Measurements from ENCODE around the gene NUP214. TPM values are rescaled to one million over a fixed set of nuclear protein-coding genes. Genes with fewer than 3 reads are reported as not detected.

Gene NUP214
- total RNA-seq, 2 experiments from 2014 or later, result 19.7 to 69.6 TPM

DNA sequence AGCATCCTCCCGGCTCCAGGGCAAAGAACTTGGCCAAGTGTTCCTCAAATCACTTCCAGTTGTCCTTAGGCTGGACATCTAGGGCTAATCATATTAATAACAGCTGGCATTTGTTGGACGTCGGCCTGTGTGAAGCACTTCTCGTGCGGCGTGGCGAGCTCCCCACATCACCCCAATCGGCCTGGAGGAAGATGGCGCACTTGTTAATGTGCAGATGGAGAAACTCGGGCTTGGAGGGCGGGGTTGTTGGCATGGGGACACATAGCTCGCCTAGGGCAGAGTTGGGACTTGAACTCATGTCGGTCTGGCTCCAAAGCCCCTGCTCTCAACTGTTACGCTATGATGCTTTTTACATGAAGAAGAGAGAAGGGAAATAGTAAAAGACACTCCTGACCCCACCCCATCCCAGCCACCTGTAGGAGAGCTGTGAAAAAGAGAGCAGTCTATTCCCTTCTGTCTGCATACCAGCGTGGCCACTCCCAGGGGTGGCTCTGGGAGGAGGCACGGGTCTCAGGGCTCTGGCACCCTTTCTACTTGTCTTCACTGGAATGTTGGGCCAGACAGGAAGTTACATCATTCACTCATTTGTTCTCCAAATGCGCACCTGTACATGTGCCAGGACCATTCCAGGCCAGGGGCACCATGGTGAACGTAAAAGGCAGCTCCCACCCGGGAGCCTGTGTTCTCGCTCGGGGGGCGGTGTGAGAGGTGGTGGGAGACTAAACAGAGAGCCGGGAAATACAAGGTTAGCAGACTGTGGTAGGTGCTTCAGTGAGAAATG is 12.8 kb upstream of the NUP214 start:
- DNase-seq (ENCODE audit: low spot score), result no peak
- no peak overlapping the region for H3K4me3 ChIP-seq (ENCODE audit: low read depth, low read length, poor library complexity, severe bottlenecking)
- H4K20me1 ChIP-seq (ENCODE audit: insufficient read depth, low read length), result no peaks in the 10 kb centered on the region
- TF ChIP-seq EZH2phosphoT487 (IDR thresholded peaks at IDR 0.05; ENCODE audit: borderline replicate concordance, low read depth, low read length), result no peak
- TF ChIP-seq, protein P1, sequence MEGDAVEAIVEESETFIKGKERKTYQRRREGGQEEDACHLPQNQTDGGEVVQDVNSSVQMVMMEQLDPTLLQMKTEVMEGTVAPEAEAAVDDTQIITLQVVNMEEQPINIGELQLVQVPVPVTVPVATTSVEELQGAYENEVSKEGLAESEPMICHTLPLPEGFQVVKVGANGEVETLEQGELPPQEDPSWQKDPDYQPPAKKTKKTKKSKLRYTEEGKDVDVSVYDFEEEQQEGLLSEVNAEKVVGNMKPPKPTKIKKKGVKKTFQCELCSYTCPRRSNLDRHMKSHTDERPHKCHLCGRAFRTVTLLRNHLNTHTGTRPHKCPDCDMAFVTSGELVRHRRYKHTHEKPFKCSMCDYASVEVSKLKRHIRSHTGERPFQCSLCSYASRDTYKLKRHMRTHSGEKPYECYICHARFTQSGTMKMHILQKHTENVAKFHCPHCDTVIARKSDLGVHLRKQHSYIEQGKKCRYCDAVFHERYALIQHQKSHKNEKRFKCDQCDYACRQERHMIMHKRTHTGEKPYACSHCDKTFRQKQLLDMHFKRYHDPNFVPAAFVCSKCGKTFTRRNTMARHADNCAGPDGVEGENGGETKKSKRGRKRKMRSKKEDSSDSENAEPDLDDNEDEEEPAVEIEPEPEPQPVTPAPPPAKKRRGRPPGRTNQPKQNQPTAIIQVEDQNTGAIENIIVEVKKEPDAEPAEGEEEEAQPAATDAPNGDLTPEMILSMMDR (conservative IDR thresholded peaks at IDR 0.05; ENCODE audit: low read length), result no peak
- no peaks in the 10 kb centered on the region for H3K9me2 ChIP-seq (ENCODE audit: insufficient read depth, low read length)
- POLR2A ChIA-PET, result interaction anchor here (1.1 kb wide), 1 partner anchor 18 kb away, joined by 3 read pairs; no protein-coding TSS in a partner anchor
- no peak overlapping the region for H2AFZ ChIP-seq (ENCODE audit: low read length)
- H3K79me2 ChIP-seq (ENCODE audit: insufficient read depth, low read depth, low read length), result no peaks in the 10 kb centered on the region
- CTCF ChIA-PET (ENCODE audit: unreplicated experiment), result no interaction called here
- no peaks in the 10 kb centered on the region for H3K9me3 ChIP-seq (ENCODE audit: low read length)
- intact Hi-C loops (cut with micrococcal nuclease; ENCODE audit: unreplicated experiment), result no loop called here
- no peak overlapping the region for H3K4me2 ChIP-seq (ENCODE audit: low read length)
- no peaks in the 10 kb centered on the region for H3K36me3 ChIP-seq (ENCODE audit: insufficient read depth, low read length)
- BruUV-seq (replicated peaks), result no TSS peak
- no peaks in the 10 kb centered on the region for H3K4me1 ChIP-seq (ENCODE audit: insufficient read depth, low read length, poor library complexity, severe bottlenecking)
- no peak overlapping the region for H3K27ac ChIP-seq (ENCODE audit: low read depth, low read length, poor library complexity, severe bottlenecking)

DNA sequence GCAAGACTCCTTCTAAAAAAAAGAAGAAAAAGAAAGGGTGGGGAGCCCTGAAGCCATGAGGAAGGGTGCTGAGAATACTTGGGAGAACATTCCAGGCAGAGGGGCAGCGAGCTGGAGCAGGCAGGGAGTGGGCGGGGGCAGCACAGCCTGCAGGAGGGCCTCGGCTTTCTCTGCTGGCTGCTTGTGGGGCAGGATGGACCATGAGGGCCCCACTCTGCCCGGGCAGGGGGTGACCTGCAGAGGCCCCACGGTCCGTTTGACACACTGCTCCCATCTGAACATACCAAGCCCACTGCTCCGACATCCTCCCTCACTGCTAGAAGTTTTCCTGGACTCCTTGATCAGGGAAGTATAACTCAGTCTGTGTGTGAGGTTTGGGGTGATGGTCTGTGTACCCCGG is 11.7 kb upstream of the NUP214 start:
- no peak for DNase-seq (ENCODE audit: low spot score)

More for the DNA sequence above, 11.7 kb upstream of the NUP214 start:
- ChIA-PET POLR2A (interaction anchor here (0.6 to 0.7 kb wide), 2 partner anchors 44 to 644 kb away, joined by 4 to 5 read pairs; no protein-coding TSS in a partner anchor), CTCF (ENCODE audit: unreplicated experiment) (no interaction called here)
- no peaks in the 10 kb centered on the region for H4K20me1 ChIP-seq (ENCODE audit: insufficient read depth, low read length)
- no peak overlapping the region for H3K4me2 ChIP-seq (ENCODE audit: low read length)
- intact Hi-C loops (cut with micrococcal nuclease; ENCODE audit: unreplicated experiment), result no loop called here
- TF ChIP-seq EZH2phosphoT487 (IDR thresholded peaks at IDR 0.05; ENCODE audit: borderline replicate concordance, low read depth, low read length), result no peak
- TF ChIP-seq, protein P1 (conservative IDR thresholded peaks at IDR 0.05; ENCODE audit: low read length), result no peak
- H3K4me3 ChIP-seq (ENCODE audit: low read depth, low read length, poor library complexity, severe bottlenecking), result no peak overlapping the region
- H3K36me3 ChIP-seq (ENCODE audit: insufficient read depth, low read length), result no peaks in the 10 kb centered on the region
- no peaks in the 10 kb centered on the region for H3K4me1 ChIP-seq (ENCODE audit: insufficient read depth, low read length, poor library complexity, severe bottlenecking)
- no peak overlapping the region for H3K27ac ChIP-seq (ENCODE audit: low read depth, low read length, poor library complexity, severe bottlenecking)
- no TSS peak for BruUV-seq (replicated peaks)
- H3K9me2 ChIP-seq (ENCODE audit: insufficient read depth, low read length), result no peaks in the 10 kb centered on the region
- no peak overlapping the region for H2AFZ ChIP-seq (ENCODE audit: low read length)
- no peaks in the 10 kb centered on the region for H3K79me2 ChIP-seq (ENCODE audit: insufficient read depth, low read depth, low read length)
- no peaks in the 10 kb centered on the region for H3K9me3 ChIP-seq (ENCODE audit: low read length)

All from OCI-LY7 (cell line).